Measurements from ENCODE around the gene ARL13A. TPM values are rescaled to one million over a fixed set of nuclear protein-coding genes. Genes with fewer than 3 reads are reported as not detected.
"Not testable (repeated sequence)": the region's sequence is repeated elsewhere in the genome, so short reads cannot be mapped to it uniquely, and the experiment has no call there.

ARL13A gene
- polyA plus RNA-seq (2013, experiment 1 of 2; ENCODE audit: insufficient read length), result not detected
- polyA plus RNA-seq (2013, experiment 2 of 2; ENCODE audit: insufficient read length), result not detected

DNA sequence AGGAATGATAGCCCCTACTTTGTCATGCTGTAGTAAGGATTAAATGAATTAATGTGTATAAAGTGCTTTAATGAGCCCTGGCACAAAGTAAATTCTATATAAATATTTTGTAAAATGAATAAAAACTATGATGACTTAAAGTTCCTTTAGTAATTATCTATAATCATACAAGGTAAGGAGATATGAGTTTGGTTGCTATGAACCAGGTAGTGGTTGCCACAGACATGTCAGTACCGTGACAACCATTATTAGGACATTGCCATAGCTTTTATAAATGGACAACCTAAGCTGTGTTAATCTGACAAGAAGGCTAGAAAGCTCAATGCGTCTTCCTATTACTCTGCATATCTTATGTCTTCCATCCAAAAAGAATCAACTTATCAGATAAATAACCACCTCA lies at the start of gene ARL13A:
Gene ARL13A (plus strand): TSS at position 301 of the 400 bp plus-strand sequence. CDS start 3,982 bp downstream, outside the sequence.
- DNase-seq, result no peak

DNA sequence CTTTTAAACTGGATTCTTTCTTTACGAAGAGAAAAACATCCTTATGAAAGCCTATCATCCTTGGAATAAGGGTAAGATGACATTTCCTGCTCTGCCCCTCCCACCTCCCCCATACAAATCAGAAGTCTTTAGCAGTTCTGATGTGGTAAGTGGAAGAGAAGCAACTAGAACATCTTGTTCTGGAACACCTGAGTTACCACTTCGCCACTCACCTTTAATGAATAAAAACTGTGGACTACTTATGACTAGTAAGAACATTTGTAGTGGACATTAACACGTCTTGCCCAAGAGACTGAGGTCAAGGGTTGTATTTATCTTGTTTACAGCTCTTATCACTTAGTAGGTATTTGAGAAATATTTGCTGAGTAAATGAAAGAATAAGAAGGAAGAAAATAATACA lies 45.1 kb upstream of the ARL13A start:
- no peak for DNase-seq

DNA sequence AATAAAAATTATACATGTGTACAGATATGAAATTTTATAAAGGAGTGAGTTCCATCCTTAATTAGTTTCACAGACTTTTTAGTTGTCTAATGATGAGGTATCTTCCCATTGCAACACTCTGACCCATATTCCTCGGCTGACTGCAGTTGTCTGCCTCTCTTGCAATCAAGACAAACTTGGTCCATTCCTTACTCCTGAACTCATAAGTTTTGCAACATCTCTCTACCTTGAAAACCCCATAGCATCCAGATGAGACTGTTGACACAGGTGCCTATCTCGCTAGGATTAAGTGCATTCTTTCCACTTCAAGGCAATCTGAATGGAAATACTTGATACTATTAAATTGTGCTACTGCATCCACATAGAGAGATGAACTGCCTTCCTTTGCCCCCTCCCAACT lies 43.1 kb upstream of the ARL13A start:
- no peak for DNase-seq

DNA sequence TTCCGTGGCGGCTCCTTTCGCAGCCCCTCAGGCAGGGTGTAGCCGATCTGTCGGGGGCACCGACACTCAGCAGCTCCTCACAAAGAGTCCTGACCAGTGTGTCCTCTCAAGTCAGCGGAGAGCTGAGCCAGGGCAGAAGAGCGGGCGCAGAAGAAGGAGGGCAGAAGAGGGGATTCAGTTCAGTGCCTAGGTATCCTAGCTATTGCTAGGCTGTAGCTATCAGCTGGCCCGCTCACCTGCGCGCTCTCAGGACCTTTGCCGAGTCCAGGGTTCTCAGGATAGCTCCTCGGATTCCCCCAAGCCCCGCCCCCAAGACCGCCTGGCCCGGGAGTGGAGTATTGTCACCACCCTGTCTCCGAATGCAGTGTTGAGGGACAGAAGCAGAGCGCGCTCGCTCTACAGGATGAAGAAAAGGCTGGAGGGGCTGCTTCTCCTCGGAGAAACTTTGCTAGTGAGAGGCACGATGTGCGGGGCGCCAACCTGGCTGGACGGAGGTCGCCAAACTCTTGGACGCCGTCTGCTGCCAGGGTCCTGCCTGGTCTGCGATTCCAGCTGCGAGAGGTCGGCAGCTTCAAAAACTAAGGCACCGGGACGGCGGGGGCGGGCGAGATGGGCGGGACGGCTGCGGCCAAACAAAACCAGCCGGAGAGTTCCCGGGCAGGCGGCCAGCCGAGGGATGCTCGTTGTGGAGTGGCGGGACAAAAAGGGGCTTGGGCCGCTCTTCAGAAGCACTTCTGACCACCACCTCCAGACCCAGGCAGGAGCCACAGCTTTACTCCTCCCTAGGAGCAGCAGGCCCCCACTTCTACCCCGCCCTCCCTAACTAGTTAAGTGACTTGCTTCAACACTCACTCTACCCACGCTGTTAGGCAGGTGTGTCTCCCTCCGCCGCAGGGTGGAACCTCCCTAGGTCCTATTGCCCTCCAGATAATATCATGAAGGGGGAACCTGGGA lies 40.6 kb upstream of the ARL13A start, which contains the start of gene XKRX:
Gene XKRX (minus strand): TSS at position 258 of the 954 bp plus-strand sequence. CDS start 613 bp downstream, outside the sequence.
- DNase-seq, result no peak

DNA sequence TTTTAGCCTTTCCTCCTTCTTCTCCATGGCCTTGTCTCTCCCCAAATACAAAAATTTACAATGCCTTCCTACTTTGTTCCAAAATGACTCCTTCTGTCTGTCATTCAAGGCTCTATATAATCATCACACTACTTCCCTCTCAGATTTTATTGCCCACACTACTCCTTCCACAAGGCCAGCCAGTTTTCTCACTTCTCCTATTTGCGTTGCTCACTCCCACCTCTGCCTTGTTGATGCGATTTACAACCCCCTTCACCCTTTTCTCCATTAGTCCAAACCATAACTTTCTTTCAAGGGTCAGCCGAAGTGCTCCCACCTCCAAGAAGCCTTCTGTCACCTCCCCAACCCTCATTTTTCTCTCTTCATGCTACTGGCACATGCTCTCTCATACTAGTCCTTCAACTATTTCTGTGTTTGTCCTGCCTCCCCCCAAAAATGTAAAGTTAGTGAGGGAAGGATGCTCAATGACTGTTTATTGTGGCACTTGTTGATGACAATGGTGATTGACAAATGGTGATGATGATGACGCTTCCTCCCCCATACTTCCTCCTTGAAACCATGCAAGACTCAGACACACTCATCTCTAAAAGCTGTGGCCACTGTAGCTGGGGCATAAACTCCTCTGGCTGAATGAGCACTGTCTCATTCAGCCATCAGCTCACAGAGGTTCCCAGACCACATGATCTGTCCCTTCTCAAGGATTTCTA lies 38.1 kb upstream of the ARL13A start:
- DNase-seq, result no peak

DNA sequence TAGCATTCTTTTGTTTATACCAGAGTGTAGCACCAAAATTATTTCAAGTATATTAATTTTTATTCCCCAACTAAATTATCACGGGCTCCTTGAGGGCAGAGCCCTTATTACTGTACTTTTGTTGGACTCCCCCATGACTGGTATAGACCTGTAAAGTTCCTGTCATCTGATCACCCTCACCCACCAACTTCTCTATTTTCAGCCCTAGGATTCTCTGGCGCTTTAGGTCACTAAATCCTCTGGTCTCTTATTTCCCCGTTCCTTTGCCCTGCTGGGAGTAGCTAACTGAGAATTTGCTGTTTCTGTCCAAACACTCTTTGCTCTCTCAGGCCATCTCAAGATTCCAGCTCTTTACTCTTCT lies 37.6 kb upstream of the ARL13A start:
- no peak for DNase-seq

DNA sequence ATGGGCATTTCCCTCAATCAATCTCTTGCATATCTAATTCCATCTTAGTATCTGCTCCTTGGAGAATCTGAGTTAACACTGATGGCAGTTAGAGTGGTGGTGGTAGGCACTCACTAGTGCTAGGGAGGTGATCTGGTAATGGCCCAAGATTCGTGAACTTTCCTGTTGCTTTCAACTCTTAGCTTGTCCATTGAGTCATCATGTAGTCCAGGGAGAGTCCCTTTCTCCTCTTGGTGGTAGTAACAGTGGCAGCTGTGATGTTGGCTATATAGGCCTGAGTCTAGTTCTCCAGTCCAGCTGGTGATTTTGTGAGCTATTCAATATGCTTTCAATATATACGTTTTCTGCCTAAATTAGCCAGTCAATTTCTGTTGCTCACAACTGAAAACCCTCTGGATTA lies 33.7 kb upstream of the ARL13A start:
- no peak for DNase-seq

DNA sequence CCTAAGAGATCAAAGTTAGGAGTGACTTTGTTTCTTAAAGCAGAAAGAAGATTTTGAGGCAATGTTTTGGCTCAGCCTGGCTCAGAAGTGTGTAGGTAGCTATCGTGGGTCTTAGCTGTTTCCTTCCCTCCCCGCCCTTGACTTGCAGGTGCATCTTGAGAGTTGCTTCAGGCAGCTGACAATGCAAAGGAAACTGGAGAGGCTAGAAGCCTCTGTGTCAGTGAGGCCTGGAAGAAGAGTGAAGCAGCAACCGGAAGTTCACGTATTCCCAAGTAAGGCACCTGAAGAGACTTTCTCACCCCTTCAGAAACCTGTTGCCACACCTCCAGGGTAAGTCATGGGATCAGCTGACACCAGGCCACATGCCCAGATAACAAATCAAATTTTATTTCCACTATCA lies 30.2 kb upstream of the ARL13A start:
- no peak for DNase-seq

DNA sequence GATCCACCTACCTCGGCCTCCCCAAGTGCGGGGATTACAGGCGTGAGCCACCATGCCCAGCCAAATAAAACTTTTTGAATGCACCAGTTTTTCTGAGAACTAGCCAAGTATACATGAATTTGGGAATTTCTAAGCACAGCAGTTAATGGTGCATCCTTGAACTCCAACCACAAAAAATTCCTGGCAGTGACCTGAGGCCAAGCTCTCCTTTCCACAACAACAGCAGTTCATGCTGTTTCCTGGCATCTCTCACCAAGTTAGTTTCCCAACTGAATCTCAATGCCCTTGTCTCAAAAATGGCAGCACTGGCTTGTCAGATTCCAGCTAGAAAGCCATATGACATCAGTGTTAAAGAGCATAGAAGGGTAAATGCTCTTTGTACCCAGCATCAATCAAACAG lies 24.9 kb upstream of the ARL13A start:
- DNase-seq, result no peak

DNA sequence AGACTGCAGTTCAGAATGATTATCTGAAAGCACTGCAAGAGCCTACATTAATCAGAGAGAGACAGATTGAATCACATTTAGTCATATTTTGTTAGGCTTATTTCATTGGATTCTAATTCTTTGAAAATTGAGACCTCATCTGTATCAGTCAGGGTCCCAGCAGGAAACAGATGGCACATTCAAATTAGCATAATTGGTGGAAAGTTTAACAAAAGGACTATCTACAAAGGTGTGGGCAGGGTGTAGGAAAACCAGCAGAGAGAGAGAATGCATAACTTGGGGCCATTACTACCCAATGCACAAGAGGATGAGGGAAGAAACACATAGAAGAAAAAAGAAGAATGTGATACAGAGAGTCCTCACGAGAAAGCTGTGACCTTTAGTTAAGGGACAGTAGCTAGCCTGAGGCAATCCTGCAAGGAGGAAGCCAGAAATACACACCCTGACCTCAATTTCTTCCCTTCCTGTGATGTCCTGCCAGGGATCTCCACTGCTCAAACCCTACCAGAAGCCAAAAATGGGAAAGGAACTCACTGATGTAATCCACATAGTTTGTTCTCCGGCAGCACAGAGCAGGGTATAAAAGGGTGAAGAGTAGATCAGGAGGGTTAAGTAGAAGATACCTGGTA lies 23.1 kb upstream of the ARL13A start:
- DNase-seq, result no peak

DNA sequence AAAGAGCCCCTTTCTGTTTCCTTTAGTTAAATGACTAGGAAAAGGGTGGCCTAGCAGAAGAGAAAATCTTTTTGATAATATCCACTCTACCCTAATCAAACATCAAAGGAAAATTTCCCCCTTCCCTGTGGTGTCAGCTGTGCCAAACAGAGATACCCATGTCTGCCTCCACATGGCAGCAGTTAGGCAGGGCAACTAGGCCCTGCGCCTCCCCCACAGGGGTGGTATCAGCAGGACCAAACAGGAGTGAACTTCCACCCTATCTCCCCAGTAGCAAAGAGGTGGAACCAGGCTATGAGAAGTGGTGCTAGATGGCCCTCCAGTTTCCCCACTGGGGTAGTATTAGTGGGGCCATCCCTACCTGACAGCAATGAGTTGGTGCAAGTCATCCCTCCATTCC lies 21.0 kb upstream of the ARL13A start:
- DNase-seq, result no peak

DNA sequence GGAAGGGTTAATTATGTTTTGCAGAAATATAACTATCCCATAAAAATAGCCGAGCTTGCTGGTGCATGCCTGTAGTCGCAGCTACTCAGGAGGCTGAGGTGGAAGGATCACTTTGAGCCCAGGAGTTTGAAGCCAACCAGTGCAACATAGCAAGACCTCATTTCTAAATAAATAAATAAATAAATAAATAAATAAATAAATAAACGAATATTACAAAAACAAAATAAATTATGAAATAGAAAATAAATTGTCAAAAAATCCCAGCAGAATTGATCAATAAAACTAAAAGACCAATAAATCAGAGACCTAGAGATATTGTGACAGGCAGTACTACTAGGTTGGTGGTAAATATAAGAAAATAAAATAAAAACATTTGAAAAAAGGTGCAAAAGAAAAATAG lies 6.7 kb upstream of the ARL13A start:
- no peak for DNase-seq

DNA sequence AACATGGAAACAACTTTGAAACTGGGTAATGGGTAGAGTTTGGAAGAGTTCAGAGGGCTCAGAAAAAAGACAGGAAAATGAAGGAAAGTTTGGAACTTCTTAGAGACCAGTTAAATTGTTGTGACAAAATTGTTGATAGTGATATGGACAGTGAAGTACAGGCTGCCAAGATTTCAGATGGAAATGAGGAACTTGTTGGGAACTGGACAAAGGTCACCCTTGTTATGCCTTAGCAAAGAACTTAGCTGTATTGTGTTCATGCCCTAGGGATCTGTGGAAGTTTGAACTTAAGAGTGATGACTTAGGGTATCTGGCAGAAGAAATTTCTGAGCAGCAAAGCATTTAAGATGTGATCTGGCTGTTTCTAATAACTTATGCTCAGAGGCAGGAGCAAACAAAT lies 5.1 kb upstream of the ARL13A start:
- DNase-seq, result no peak

DNA sequence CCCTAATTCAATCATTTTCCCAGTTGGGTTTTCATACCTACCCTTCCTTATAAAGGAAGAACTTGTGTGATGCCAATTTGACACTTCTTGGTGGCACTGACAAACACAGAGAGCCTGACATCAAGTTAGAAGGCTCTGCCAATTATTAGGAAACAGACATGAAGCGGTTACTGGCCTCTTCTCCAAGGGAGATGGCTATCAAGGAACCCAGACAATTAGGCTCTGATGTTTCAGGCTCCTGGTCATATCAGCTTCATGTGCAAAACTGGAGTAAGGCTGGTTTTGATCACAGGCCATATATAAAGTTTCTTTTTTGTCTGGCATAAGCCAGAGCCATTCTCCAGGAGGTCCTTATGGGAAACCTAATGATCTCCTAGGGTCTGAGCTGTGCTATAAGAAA lies 428 bp downstream of the ARL13A start:
- no peak for DNase-seq

DNA sequence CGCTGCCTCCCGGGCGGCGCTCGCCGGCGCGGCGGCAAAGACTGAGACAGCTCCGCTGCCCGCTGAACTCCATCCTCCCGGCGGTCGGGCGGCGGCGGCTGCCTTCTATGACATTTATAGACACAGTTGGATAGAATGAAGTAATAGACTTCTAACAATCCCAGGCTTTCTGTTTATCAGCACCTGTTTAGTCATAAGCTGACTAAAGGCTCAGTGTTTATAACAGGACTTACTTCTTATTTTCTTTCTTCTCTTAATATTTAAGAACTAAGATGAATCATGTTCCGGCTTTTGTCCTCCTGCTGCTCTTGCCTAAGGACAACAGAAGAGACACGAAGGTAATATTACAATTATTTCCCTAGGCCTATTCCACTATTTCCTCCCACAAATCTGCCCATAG lies 3.9 kb downstream of the ARL13A start:
- DNase-seq, result no peak

DNA sequence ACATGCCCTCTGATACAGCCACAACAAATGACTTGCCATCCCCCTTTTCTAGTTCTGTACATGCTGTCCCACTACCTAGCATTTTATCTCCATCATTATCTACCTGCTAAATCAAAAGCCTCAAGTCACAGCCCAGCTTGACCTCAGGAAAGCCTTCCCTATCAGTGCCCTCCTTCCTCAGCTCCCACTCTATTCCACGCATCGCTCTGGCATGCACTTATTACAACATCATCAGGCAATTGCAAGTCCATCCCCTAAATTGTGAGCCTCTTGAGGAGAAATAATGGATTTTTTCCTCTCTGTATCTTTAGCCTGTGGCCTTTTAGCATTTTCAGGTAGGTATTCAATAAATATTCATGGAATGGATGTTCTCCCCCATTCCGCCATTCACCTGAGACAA lies 5.7 kb downstream of the ARL13A start:
- DNase-seq, result no peak

DNA sequence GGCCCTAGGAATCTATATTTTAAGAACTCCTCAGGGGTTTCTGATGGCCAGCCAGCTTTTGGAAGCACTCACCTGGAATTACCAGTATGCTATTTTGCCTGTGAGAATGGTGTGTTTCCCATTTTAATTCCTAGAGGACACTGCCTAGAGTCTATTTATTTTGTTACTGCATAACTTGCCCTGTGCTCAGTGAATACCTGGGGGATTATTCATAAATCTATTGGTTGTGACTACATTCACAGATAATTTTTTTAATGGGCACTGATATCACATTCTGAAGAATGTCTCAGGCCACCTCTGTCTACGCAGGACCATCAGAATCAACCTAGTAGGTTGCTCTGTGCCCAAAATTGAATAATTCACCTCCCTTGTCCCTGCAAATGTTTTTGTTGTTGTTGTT lies 6.7 kb downstream of the ARL13A start:
- DNase-seq, result no peak

DNA sequence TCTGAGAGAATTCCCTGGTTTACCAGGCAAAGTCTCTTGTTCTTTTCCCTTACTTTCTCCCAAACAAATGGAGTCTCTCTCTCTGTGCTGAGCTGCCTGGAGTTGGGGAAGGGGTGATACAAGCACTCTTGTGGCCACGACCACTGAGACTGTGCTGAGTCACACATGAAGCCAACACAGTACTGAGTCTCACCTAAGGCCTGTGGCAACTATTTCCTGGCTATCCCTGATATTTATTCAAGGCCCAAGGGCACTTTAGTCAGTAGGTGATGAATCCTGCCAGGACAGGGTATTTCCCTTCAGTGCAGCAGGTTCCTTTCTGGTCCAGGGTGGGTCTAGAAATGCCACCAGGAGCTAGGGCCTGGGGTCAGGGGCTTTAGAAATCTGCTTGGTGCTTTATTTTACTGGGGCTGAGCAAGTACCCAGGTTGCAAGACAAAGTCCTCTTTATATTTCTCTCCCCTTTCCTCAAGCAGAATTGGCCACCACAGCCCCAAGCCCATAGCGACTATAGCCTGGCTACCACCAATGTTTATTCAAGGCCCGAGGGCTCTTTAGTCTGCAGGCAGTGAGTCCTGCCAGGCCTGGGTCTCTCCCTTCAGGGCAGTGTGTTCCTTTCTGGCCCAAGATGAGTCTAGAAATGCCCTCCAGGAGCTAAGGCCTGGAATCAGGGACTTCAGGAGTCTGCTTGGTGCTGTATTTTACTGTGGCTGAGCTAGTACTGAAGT lies 10.5 kb downstream of the ARL13A start:
- DNase-seq, result no peak

DNA sequence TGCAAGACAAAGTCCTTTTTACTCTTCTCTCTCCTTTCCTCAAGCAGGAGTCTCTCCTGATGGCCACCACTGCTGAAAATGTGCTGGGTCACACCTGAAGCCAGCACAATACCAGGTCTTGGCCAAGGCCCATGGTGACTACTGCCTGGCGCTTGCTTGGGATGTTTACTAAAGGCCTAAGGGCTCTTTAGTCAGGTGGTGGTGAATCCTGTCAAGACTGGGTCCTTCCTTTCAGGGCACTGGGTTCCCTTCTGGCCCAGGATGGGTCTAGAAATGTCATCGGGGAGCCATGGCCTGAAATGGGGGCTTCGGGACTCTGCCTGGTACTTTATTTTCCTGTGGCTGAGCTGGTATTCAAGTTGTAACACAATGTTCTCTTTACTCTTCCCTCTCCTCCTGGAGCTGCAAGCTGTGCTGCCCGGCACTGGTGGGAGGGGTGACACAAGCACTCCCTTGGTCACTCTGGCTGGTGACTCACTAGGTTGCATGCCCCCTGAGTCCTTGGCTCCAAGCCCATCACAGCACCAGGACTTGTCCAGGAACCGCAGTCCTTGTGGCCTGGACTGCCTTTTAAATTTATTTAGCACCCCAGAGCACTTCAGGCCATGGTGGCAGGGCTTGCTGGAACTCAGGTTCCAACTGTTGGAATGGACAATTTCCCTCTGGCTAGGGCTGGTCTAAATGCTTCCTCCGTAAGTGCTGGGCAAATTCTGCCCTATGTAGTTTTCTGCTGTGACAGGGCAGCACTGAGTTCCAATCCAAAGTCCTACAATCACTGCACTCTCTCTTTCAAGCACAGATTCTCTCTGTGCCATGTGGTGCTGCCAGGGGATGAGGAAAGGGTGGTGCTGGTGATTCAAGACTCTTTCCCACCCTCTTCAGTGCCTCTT lies 11.3 kb downstream of the ARL13A start:
- DNase-seq, result peak; percentile 1

DNA sequence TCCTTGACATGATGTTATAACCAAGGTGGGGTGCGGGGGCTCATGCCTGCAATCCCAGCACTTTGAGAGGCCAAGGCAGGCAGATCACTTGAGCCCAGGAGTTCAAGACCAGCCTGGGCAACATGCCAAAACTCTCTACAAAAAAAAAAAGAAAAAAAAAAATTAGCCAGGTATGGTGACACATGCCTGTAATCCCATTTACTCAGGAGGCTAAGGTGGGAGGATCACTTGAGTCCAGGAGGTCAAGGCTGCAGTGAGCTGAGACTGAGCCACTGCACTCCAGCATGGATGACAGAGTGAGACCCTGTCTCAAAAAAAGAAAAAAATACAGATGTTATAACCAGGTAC lies 12.0 kb downstream of the ARL13A start:
- DNase-seq, result not testable (repeated sequence)

DNA sequence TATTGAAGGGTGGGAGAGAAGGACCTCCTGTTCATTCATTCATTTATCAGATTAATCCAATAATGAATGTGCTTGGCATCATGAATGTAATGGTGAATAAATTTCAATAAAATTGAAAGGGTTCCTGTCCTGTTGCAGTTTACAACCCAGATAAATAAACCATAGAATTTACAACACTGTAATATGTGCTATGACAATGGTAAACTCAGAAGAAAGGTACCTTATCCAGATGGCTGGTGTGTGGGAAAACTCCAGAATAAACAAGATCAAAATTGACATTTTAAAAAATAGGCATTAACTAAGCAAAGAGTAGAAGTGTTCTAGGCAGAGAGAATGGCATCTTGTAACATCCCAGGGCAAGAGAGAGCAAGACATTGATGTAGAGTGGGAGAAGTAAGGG lies 15.3 kb downstream of the ARL13A start:
- no peak for DNase-seq

DNA sequence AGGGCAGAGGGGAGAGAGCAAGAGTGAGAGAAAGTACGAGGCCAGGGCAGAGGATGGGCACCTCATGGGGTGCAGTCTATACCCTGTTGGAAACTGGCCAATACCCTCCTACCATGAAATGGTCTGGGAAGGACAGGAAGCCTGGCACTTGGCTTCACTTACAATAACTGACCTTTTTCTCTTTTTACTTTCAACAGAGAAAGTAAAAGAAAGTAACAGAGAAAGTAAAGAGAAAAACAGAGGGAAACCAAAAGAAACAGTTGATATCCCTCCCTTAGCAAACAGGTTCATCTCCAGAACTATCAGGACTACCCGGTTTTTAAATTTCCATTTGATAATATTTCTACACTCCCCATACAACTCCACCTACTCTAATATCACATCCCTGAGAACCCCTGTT lies 20.6 kb downstream of the ARL13A start:
- no peak for DNase-seq

Measured in fibroblast of skin of abdomen (primary cell).